GM19043 (cell line): ENCODE data around the gene ERN1.
A peak's percentile ranks its signal among the peaks of the same experiment; 100 is the strongest.

ENCODE experiments used
- ATAC-seq: cut with Tn5 transposase; IDR thresholded peaks from one replicate; pipeline ENCODE4 v1.9.1; 2021; ENCODE audit warnings: low read depth; ENCODE audit not compliant: unreplicated experiment

ERN1 gene

GRCh38 chr17:64091571-64091970 lies 38.4 kb downstream of the ERN1 start:
- no peak for ATAC-seq

- ATAC-seq: no peak
These were observed 38.8 kb downstream of the ERN1 start for GRCh38 chr17:64091116-64091515.

GRCh38 chr17:64090144-64090543 lies 39.8 kb downstream of the ERN1 start:
- no peak for ATAC-seq

GRCh38 chr17:64087252-64088005 lies 42.5 kb downstream of the ERN1 start:
- no peak for ATAC-seq

DNA sequence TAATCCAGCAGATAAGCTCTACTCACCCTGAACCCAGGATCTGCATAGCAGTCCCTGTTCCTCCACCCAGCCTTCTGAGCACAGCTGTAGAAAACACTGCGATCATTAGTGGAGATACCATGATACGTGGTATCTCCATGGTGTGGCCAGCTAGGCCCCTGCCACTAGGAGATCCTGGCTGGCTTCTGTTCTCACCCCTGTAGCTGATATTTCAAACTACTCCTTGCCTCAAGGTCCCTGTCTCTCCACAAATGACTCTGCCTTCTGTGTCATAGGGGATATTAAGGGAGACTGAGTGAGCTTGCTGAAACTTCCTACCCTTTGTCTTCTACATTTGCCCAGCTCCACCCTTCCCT lies 44.3 kb downstream of the ERN1 start:
- ATAC-seq: no peak

- no peak for ATAC-seq
These were observed 44.8 kb downstream of the ERN1 start for GRCh38 chr17:64084940-64085649.

- no peak for ATAC-seq
These were observed 45.6 kb downstream of the ERN1 start for GRCh38 chr17:64084086-64084939.

DNA sequence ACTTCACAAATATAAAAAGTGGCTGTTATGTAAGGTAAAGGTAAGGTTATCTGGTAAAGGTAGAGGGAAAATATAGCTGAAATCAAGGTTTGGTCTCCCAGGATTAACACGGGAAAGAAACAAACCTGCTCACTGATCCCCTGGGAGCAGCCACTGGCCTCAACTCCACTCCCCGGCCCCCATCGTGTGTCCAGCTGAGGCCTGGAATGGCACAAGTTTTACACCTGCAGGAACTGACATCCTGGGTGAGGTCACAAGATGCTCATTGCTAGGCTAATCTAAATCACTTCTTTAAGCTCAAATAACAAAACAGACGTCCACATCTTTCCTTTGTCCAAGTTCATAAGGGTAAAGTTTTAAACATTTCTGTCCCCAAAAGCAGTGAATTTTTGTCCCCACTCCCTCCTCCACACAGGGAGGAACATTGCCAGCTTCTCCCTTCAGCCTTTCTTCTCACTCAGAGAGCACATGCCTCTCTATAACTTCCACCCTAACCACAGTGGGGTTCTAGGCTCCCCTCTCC lies 46.3 kb downstream of the ERN1 start:
- ATAC-seq: no peak

- no peak for ATAC-seq
These were observed 46.9 kb downstream of the ERN1 start for GRCh38 chr17:64083093-64083492.

- ATAC-seq: peak; percentile 59
These were observed 47.8 kb downstream of the ERN1 start for GRCh38 chr17:64081802-64082799.

DNA sequence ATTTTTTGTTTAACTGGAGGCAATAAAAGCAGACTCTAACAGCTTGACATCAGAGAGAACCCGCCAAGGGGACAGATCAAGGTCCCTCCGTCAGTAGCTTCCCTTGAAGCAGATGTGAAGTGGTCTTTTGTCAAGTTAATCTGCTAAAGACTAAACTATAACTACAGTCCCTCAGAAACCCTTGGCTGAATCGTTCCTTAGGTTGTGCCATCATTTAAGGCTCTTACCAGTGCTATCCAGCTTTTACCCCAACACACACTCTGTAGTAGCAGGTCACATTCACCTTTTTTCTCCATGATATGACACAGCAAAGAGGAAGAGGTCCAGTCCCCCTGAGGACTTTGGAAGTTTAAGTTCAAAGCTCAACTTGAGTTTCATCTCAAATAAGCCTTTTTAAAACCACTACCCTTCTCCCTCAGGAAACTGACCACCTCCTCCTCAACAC lies 49.7 kb downstream of the ERN1 start:
- ATAC-seq: no peak

DNA sequence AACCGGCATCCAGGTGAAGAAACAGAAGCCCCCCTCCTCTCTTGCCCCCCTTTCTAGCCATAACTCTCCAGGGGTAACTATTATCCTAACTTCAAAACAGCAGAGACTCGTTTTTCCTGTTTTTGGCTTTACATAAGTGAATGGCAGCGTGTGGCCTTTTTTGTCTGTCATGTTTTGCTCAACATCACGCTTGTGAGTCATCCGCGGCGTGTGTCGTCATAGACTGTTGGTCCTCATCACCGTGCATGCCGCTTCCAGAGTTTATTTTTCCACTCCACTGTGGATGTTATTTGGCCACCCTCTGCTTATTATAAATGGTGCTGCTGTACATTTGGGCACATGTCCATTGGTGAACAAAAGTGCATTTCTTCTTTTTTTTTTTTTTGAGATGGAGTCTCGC lies 52.6 kb downstream of the ERN1 start:
- no peak for ATAC-seq

- ATAC-seq: no peak
These were observed 54.0 kb downstream of the ERN1 start for GRCh38 chr17:64075913-64076312.

- peak; percentile 23 for ATAC-seq
These were observed 55.1 kb downstream of the ERN1 start for GRCh38 chr17:64074704-64075426.

- peak; percentile 76 for ATAC-seq
These were observed 55.9 kb downstream of the ERN1 start for GRCh38 chr17:64073771-64074703.

- no peak for ATAC-seq
These were observed 58.8 kb downstream of the ERN1 start for GRCh38 chr17:64071111-64071510.

- ATAC-seq: no peak
These were observed 59.7 kb downstream of the ERN1 start for GRCh38 chr17:64070213-64070612.

DNA sequence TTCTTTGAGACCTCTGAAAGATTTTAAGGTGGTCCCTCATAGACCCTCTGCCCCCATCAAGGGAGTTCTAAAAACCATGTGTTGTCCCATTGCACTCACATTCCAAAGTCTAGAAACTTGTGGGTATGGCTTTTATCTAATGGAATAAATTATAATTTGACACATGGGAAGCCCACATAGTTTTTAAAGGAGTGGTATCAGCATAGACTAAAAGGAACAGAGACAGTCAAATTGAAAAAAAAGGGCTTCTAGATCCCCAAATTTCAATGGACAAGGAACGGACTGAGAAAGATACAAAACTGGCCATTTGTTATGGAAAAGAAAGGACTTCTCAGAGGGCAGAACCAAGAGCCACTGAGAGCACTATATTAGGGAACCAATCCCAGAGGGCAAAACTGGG lies 60.8 kb downstream of the ERN1 start:
- ATAC-seq: no peak
